Measurements from ENCODE around the gene MED25.

Gene MED25

GRCh38 chr19:49817964-49818648 is at the start of gene MED25:
Gene MED25 (plus strand): TSS chr19:49818289. CDS start chr19:49818342, 53 bp downstream.
- peak; percentile 89 for DNase-seq (ENCODE audit: low spot score)

DNA sequence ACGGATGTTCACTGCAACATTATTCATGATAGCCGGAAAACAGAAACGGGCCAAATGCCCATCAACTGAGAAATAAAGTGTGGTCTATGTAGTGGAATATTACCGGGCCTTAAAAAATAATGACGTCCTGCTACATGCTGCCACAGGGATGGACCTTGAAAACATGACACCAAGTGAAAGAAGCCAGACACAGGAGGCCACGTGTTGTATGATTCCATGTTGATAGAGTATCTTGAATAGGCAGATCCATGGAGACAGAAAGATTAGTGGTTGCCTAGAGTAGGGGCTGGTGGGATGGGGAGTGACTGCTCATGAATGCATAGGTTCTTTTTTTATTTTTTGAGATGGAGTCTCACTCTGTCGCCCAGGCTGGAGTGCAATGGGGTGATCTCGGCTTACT is 47.6 kb upstream of the MED25 start:
- no peak for DNase-seq (ENCODE audit: low spot score)

DNA sequence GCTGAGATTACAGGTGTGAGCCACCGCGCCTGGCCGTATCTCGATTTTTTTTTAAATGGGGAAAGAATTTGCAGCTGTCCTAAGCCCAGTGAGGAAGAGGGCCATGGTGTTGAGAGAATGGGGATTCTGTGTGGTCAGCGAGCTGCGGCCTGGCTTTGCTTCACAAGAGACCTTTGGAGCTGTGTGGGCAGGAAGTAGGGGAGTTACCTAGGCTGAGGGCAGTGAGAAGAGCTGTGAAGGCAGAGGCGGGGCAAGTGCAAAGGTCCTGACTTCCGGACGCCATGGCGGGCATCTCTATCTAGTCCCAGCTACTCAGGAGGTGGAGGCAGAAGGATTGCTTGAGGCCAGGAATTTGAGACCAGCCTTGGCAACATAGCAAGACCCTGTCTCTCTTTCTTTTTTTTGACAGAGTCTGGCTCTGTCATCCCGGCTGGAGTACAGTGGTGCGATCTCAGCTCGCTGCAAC is 46.4 kb upstream of the MED25 start:
- DNase-seq (ENCODE audit: low spot score) = no peak

DNA sequence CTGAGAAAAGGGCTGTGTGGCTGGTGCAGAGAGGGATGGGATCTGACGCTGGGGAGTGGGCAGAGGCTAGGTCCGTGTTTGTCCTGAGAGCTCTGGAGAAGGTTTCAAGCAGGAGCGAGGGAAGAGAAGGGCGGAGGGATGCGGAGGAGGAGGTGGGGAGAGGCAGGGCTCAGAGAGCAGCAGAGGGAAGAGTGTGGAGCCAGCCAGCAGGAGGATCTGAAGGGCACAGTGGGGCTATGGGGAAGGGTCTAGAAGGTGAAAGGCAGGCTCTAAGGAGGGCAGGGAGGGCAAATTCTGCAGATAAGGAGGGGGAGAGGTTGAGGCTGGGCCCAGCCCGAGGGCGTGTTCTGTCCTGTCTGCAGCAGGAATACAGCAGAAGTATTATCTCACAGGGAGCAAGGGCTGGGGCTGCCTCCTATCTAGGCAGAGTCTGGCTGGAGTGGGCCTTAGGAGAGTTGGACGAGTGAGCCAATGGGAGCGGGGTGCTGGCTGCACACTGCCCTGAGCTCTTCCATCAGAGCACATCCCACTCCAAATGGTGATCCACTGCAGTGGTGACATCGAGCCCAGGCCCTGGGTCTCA is 45.1 kb upstream of the MED25 start:
- no peak for DNase-seq (ENCODE audit: low spot score)

DNA sequence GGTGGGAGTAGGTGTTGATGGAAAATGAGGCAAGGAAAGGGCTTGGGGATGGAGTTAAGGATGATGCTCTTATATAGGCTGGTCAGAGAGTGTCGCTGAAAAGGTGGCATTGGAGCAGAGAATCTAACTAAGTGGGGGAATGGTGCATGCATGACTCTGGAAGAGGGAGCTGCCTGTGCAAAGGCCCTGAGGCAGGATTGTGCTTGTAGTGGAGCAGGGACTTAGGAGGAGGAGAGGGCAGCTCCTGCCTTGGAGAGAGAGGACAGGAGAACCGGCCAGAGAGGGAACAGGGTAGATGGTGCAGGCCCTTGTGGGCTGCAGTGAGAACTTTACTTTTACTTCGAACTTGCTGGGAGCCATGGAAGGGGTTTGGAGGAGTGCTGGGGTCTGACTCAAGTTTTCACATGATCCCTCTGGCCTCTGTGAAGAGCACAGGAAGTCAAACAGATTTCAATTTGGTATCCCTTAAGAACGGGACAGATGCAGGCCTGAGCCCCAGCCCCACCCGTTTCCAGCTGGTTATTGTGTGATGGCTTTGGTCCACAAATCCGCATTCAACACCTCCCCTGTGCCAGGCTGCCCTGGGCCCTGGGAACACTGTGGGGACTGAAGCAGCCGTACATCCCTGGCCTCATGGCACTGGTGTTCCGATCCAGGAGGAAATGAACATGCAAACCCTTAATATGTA is 44.3 kb upstream of the MED25 start:
- DNase-seq (ENCODE audit: low spot score) = no peak

DNA sequence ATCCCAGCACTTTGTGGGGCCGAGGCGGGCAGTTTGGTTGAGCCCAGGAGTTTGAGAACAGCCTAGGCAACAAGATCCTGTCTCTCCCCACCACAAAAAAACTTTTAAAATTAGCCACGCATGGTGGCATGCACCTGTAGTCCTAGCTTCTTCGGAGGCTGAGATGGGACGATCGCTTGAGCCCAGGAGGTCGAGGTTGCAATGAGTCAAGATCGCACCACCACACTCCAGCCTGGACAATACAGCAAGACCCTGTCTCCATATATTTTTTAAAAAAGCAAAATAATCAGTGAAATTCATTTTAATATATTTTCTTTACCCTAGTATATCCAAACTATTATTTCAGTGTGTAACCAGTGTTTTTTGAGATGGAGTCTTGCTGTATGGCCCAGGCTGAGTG is 43.1 kb upstream of the MED25 start:
- no peak for DNase-seq (ENCODE audit: low spot score)

DNA sequence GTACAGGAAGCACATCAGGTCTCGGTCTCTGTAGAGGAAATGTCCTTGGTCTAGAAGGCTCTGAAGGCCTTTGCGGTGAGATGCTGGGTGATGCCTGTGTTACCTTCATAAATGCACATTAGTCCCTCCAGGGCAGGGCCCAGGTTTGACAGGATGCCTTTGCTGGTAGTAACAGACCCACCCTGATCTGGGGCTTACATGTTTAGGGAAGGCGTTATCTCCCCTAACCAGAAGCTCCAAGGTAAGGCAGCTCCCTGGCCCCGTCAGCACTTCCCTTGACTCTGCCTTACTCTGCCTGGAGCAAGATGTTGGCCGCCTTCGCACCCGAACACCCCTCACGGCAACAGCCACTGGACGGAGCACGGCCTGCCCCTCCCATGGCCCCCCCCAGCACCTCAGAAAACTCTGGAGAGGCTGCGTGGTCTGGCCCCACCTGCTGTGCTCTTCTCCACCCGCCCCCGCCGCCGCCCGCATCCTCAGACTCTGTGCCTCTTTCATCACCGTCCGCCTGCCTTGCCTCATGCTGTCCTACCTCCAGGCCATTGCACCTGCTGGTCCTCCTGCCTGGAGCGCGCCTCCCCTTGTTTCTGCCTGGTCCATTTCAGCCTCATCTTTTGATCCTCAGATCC is 42.2 kb upstream of the MED25 start:
- DNase-seq (ENCODE audit: low spot score) = no peak

DNA sequence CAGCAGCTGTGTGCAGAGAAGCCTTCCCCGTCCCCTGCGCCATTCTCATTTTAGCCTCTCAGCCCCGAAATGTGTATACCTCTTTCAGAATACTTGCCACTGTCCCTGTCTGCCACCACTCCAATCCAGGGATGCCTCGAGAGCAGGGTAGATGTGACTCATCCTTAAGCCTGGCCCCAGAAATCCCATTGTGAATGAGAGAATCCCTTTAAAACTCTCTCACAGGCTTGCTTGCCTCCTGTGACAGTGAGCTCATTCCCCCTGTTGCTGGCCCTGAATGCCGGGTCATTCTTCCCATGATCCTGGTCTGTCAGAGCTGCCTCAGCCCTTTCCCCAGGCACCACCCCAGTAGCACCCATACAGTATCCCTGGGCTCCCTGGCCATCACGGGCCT is 41.7 kb upstream of the MED25 start:
- DNase-seq (ENCODE audit: low spot score) = no peak

DNA sequence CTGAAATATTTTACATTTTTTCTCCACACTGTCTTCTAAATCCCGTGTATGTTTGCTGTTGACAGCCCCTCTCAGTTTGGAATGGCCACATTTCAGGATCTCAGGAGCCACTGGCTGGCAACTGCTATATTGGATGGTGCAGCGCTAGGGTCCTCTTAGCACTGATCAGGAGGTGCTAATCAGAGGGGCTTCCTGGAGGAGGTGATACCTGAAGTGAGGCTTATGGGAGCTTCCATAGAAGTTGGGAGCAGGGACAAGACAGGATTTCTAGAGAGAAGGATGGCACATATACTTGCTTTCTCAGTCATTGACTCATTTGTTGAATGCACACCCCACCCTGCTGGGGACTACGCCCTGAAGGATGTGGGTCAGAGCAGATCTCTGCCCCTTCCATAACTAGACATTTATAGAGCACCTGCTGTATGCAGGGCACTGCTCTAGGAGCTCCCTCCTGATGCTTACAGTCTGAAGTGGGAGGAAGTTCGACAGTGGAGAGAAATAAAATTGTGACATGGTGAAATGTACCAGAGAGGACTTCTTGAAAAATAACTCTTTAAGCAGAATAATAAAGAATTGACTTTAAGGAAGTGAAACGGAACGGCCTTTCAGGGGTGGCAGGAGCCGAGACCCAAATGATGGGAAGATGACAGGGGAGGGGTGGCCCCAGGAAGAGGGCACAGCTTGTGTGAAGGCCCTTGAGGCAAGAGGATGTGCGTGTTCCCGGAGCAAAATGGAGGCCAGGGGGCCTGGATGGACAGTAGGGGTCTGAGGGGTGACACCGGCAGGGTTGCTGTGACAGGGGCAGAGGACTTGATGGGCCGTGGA is 38.1 kb upstream of the MED25 start:
- no peak for DNase-seq (ENCODE audit: low spot score)

DNA sequence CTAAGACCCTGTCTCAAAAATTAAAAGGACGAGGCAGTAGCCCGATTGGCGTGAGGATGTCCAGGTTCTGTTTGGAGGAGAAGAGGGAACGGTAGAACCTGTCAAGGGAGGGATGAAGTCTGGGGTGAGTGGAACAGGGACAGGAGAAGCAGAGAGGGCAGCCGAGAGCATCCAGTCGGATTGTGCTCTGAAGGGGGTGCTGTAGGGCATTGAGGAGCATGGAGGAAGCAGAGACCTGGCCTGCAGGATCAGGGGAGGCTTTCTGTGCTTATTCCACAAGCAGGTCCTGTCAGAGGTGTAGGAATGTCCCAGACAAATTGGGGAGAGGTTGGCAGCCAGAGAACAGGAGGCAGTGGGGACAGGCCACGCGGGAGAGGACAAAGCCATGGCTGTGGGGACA is 37.2 kb upstream of the MED25 start:
- no peak for DNase-seq (ENCODE audit: low spot score)

DNA sequence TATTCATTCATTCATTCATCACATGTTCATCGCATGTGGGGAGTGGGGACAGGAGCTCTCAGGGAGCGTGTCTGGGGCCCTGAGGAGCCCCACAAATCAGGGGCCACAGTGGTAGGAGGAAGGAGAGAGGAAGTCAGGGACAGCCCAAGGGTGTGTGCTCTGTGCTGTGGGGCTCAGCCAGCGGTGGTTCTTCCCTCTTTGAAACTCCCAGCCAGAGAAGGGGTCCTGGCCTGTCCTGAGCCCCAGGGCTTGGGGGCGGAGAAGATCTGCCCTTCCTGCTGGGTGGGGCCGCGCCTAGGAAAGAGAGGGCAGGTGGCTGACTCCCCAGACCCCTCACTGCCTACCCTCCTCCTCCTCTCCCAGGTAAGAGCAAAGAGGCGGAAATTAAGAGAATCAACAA is 36.7 kb upstream of the MED25 start:
- no peak for DNase-seq (ENCODE audit: low spot score)

DNA sequence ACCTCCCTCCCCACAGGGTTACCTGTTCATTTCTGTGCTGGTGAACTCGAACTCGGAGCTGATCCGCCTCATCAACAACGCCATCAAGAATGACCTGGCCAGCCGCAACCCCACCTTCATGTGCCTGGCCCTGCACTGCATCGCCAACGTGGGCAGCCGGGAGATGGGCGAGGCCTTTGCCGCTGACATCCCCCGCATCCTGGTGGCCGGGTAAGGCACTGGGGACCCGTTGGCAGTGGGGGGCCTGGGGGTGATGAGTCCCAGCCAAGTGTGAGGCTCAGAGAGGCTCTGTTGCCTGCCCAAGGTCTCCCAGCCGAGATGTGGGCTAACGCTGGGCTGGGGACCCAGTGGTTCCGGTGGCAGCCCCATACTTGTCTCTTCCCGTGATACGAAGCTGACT is 35.6 kb upstream of the MED25 start:
- no peak for DNase-seq (ENCODE audit: low spot score)

DNA sequence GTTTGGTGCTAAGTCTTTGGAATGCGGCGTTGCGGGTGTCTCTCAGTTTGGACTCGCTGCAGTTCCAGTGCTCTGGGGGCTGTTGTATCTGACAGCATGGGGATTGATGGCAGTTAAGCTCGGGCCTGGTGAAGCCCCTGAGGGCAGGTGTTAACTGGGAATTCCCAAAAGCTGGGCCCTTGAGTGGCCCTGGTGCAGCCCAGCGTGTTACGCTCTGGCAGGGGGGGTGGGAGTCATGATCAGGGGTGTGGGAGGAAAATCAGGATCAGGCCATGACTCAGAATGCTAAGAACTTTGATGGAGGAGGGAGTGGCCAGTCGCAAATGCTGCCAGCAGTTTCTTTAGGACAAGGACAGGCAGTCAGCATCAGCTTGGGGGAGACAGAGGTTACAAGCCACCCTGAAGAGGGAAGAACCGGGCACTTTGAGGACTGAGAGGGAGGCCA is 31.7 kb upstream of the MED25 start:
- no peak for DNase-seq (ENCODE audit: low spot score)

DNA sequence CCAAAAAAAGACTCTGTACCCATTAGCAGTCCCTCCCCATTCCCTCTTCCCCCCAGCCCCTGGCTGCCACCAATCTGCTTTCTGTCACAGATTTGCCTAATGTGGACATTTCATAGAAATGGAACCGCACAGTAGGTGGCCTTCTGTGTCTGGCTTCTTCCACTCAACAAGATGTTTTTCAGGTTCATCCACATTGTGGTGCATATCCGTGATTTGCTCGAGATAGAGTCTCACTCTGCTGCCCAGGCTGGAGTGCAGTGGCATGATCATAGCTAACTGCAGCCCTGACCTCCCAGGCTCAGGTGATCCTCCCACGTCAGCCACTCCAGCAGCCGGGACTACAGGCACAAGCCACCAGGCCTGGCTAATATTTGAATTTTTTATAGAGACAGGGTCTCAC is 30.3 kb upstream of the MED25 start:
- DNase-seq (ENCODE audit: low spot score) = no peak

DNA sequence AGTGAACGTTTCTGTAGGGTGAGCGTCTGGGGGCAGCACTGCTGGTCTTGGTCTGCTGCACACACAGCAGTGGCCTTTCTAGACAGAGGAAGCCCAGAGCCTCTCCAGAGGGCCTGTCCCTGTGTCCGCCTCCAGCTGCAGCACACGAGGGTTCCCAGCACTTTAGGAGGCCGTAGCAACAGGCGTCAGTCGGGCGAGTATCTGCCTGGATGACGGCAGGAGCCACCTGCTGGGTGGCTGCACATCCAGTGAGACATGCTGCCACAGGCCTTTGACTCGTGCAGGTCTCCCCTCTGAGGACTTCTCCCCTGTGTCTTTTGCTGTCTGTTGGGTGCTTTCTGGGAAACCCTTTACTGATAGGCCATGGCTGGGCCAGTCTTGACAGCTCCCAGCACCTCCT is 29.2 kb upstream of the MED25 start:
- DNase-seq (ENCODE audit: low spot score) = no peak

DNA sequence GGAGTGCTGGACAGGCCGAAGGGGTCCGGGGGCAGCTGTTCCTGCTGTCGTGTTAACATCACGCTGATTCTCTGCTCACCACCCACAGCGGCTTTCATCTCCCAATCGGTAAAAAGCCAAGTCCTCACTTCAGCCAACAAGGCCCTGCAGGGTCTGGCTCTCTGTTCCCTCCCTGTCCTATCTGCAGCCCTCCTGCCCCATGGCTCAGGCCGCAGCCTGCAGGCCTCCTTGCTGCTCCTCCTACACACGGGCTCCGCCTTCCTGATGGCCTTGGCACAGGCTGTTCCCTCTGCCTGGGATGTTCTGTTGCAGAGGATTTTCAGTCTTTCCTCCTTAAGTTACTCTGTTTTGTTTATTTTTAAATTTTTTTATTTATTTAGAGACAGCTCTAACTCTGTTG is 27.2 kb upstream of the MED25 start:
- no peak for DNase-seq (ENCODE audit: low spot score)

GRCh38 chr19:49791776-49792445 is 26.2 kb upstream of the MED25 start:
- no peak for DNase-seq (ENCODE audit: low spot score)

- DNase-seq (ENCODE audit: low spot score) = no peak
Observed at GRCh38 chr19:49792829-49793560, 25.1 kb upstream of the MED25 start.

DNA sequence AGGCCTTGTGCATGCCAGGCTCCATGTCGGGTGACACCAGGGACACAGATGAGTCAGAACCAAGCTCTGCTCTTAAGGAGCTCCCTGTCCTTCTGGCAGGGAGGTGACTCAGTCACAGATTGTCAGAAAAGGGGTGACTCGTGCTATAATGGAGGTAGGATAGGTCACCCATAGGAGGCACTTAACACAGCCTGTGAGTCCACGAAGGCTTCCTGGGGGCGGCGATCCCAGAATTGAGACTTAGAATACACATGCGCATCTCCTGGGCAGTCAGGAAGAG is 24.6 kb upstream of the MED25 start:
- DNase-seq (ENCODE audit: low spot score) = no peak

- DNase-seq (ENCODE audit: low spot score) = no peak
Observed at GRCh38 chr19:49795615-49796014, 22.5 kb upstream of the MED25 start.

DNA sequence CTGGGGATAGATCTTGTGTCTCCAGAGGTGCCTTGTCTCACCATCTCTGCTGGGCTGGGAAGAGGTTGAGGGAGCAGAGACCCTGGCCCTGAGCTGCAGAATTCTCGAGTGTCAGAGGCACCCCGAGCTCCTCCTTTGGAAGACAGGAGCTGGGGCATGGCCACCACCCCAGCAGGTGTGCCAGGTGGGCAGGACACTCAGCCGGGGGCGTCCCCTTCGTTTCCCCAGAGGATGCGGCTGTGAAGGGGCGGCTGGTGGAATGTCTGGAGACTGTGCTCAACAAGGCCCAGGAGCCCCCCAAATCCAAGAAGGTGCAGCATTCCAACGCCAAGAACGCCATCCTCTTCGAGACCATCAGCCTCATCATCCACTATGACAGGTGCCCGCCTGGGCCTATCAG is 19.5 kb upstream of the MED25 start:
- DNase-seq (ENCODE audit: low spot score) = no peak

Data from CD4-positive, alpha-beta T cell treated with Interleukin-2 at 100 ng/mL for 4 hours (primary cell).